Measurements from ENCODE around the gene SLC66A3.

Gene SLC66A3

GRCh38 chr2:11177871-11178690 lies 22.8 kb downstream of the SLC66A3 start:
- Histone ChIP-seq H3K9ac (ENCODE audit: low read length) (no peak overlapping the region), H3K4me3 (ENCODE audit: low read length) (no peak overlapping the region), H3K9me3 (ENCODE audit: control insufficient read depth, low read length) (no peaks in the 10 kb centered on the region), H3K36me3 (ENCODE audit: control insufficient read depth, insufficient read depth, low read length) (peaks cover 4% of the 10 kb centered on the region), H3K4me1 (ENCODE audit: control insufficient read depth, insufficient read depth, low read length) (no peaks in the 10 kb centered on the region), H3K27me3 (ENCODE audit: control insufficient read depth, insufficient read depth, low read length) (no peaks in the 10 kb centered on the region)

GRCh38 chr2:11179196-11179595 lies 23.9 kb downstream of the SLC66A3 start:
- Histone ChIP-seq H3K4me1 (ENCODE audit: control insufficient read depth, insufficient read depth, low read length) (no peaks in the 10 kb centered on the region), H3K36me3 (ENCODE audit: control insufficient read depth, insufficient read depth, low read length) (peaks cover 4% of the 10 kb centered on the region), H3K9me3 (ENCODE audit: control insufficient read depth, low read length) (no peaks in the 10 kb centered on the region), H3K9ac (ENCODE audit: low read length) (no peak overlapping the region), H3K4me3 (ENCODE audit: low read length) (no peak overlapping the region), H3K27me3 (ENCODE audit: control insufficient read depth, insufficient read depth, low read length) (no peaks in the 10 kb centered on the region)

GRCh38 chr2:11179899-11180298 lies 24.6 kb downstream of the SLC66A3 start:
- no peaks in the 10 kb centered on the region for H3K27me3 ChIP-seq (ENCODE audit: control insufficient read depth, insufficient read depth, low read length)
- H3K9me3 ChIP-seq (ENCODE audit: control insufficient read depth, low read length) = no peaks in the 10 kb centered on the region
- no peak overlapping the region for H3K4me3 ChIP-seq (ENCODE audit: low read length)
- H3K36me3 ChIP-seq (ENCODE audit: control insufficient read depth, insufficient read depth, low read length) = peaks cover 4% of the 10 kb centered on the region
- H3K4me1 ChIP-seq (ENCODE audit: control insufficient read depth, insufficient read depth, low read length) = no peaks in the 10 kb centered on the region
- no peak overlapping the region for H3K9ac ChIP-seq (ENCODE audit: low read length)

- H3K36me3 ChIP-seq (ENCODE audit: control insufficient read depth, insufficient read depth, low read length) = peaks cover 4% of the 10 kb centered on the region
- H3K9me3 ChIP-seq (ENCODE audit: control insufficient read depth, low read length) = no peaks in the 10 kb centered on the region
- no peaks in the 10 kb centered on the region for H3K4me1 ChIP-seq (ENCODE audit: control insufficient read depth, insufficient read depth, low read length)
- no peak overlapping the region for H3K4me3 ChIP-seq (ENCODE audit: low read length)
- no peaks in the 10 kb centered on the region for H3K27me3 ChIP-seq (ENCODE audit: control insufficient read depth, insufficient read depth, low read length)
- no peak overlapping the region for H3K9ac ChIP-seq (ENCODE audit: low read length)
Measured at GRCh38 chr2:11180653-11181052, 25.4 kb downstream of the SLC66A3 start.

- H3K9ac ChIP-seq (ENCODE audit: low read length) = no peak overlapping the region
- no peaks in the 10 kb centered on the region for H3K27me3 ChIP-seq (ENCODE audit: control insufficient read depth, insufficient read depth, low read length)
- H3K4me3 ChIP-seq (ENCODE audit: low read length) = no peak overlapping the region
- peaks cover 4% of the 10 kb centered on the region for H3K36me3 ChIP-seq (ENCODE audit: control insufficient read depth, insufficient read depth, low read length)
- H3K4me1 ChIP-seq (ENCODE audit: control insufficient read depth, insufficient read depth, low read length) = no peaks in the 10 kb centered on the region
- H3K9me3 ChIP-seq (ENCODE audit: control insufficient read depth, low read length) = no peaks in the 10 kb centered on the region
Measured at GRCh38 chr2:11182951-11183350, 27.7 kb downstream of the SLC66A3 start.

- H3K9me3 ChIP-seq (ENCODE audit: control insufficient read depth, low read length) = no peaks in the 10 kb centered on the region
- no peaks in the 10 kb centered on the region for H3K4me1 ChIP-seq (ENCODE audit: control insufficient read depth, insufficient read depth, low read length)
- H3K36me3 ChIP-seq (ENCODE audit: control insufficient read depth, insufficient read depth, low read length) = no peaks in the 10 kb centered on the region
- H3K27me3 ChIP-seq (ENCODE audit: control insufficient read depth, insufficient read depth, low read length) = no peaks in the 10 kb centered on the region
- H3K4me3 ChIP-seq (ENCODE audit: low read length) = no peak overlapping the region
- H3K9ac ChIP-seq (ENCODE audit: low read length) = no peak overlapping the region
Measured at GRCh38 chr2:11186145-11186544, 30.9 kb downstream of the SLC66A3 start.

GRCh38 chr2:11187083-11187619 lies 31.9 kb downstream of the SLC66A3 start:
- Histone ChIP-seq H3K9me3 (ENCODE audit: control insufficient read depth, low read length) (no peaks in the 10 kb centered on the region), H3K4me3 (ENCODE audit: low read length) (no peak overlapping the region), H3K27me3 (ENCODE audit: control insufficient read depth, insufficient read depth, low read length) (no peaks in the 10 kb centered on the region), H3K4me1 (ENCODE audit: control insufficient read depth, insufficient read depth, low read length) (no peaks in the 10 kb centered on the region), H3K36me3 (ENCODE audit: control insufficient read depth, insufficient read depth, low read length) (no peaks in the 10 kb centered on the region), H3K9ac (ENCODE audit: low read length) (no peak overlapping the region)

GRCh38 chr2:11187731-11188130 lies 32.5 kb downstream of the SLC66A3 start:
- Histone ChIP-seq H3K9ac (ENCODE audit: low read length) (no peak overlapping the region), H3K9me3 (ENCODE audit: control insufficient read depth, low read length) (no peaks in the 10 kb centered on the region), H3K4me3 (ENCODE audit: low read length) (no peak overlapping the region), H3K27me3 (ENCODE audit: control insufficient read depth, insufficient read depth, low read length) (no peaks in the 10 kb centered on the region), H3K4me1 (ENCODE audit: control insufficient read depth, insufficient read depth, low read length) (no peaks in the 10 kb centered on the region), H3K36me3 (ENCODE audit: control insufficient read depth, insufficient read depth, low read length) (no peaks in the 10 kb centered on the region)

GRCh38 chr2:11196246-11196645 lies 41.0 kb downstream of the SLC66A3 start:
- H3K27me3 ChIP-seq (ENCODE audit: control insufficient read depth, insufficient read depth, low read length) = no peaks in the 10 kb centered on the region
- H3K4me1 ChIP-seq (ENCODE audit: control insufficient read depth, insufficient read depth, low read length) = no peaks in the 10 kb centered on the region
- H3K9ac ChIP-seq (ENCODE audit: low read length) = no peak overlapping the region
- no peak overlapping the region for H3K4me3 ChIP-seq (ENCODE audit: low read length)
- H3K9me3 ChIP-seq (ENCODE audit: control insufficient read depth, low read length) = no peaks in the 10 kb centered on the region
- H3K36me3 ChIP-seq (ENCODE audit: control insufficient read depth, insufficient read depth, low read length) = no peaks in the 10 kb centered on the region

- no peak overlapping the region for H3K4me3 ChIP-seq (ENCODE audit: low read length)
- H3K36me3 ChIP-seq (ENCODE audit: control insufficient read depth, insufficient read depth, low read length) = no peaks in the 10 kb centered on the region
- H3K9me3 ChIP-seq (ENCODE audit: control insufficient read depth, low read length) = no peaks in the 10 kb centered on the region
- H3K4me1 ChIP-seq (ENCODE audit: control insufficient read depth, insufficient read depth, low read length) = no peaks in the 10 kb centered on the region
- H3K27me3 ChIP-seq (ENCODE audit: control insufficient read depth, insufficient read depth, low read length) = no peaks in the 10 kb centered on the region
- H3K9ac ChIP-seq (ENCODE audit: low read length) = no peak overlapping the region
Measured at GRCh38 chr2:11200651-11201050, 45.4 kb downstream of the SLC66A3 start.

GRCh38 chr2:11201969-11202368 lies 46.7 kb downstream of the SLC66A3 start:
- H3K4me3 ChIP-seq (ENCODE audit: low read length) = no peak overlapping the region
- H3K36me3 ChIP-seq (ENCODE audit: control insufficient read depth, insufficient read depth, low read length) = no peaks in the 10 kb centered on the region
- H3K9ac ChIP-seq (ENCODE audit: low read length) = no peak overlapping the region
- H3K9me3 ChIP-seq (ENCODE audit: control insufficient read depth, low read length) = no peaks in the 10 kb centered on the region
- H3K27me3 ChIP-seq (ENCODE audit: control insufficient read depth, insufficient read depth, low read length) = no peaks in the 10 kb centered on the region
- no peaks in the 10 kb centered on the region for H3K4me1 ChIP-seq (ENCODE audit: control insufficient read depth, insufficient read depth, low read length)

- no peaks in the 10 kb centered on the region for H3K4me1 ChIP-seq (ENCODE audit: control insufficient read depth, insufficient read depth, low read length)
- no peaks in the 10 kb centered on the region for H3K36me3 ChIP-seq (ENCODE audit: control insufficient read depth, insufficient read depth, low read length)
Measured at GRCh38 chr2:11203480-11203879, 48.2 kb downstream of the SLC66A3 start.

More at GRCh38 chr2:11203480-11203879, 48.2 kb downstream of the SLC66A3 start:
- H3K9ac ChIP-seq (ENCODE audit: low read length) = no peak overlapping the region
- no peaks in the 10 kb centered on the region for H3K9me3 ChIP-seq (ENCODE audit: control insufficient read depth, low read length)
- H3K4me3 ChIP-seq (ENCODE audit: low read length) = no peak overlapping the region
- no peaks in the 10 kb centered on the region for H3K27me3 ChIP-seq (ENCODE audit: control insufficient read depth, insufficient read depth, low read length)

Data from mucosa of stomach (tissue), 1 donor.